Measurements from ENCODE around the gene HELZ2. TPM values are rescaled to one million over a fixed set of nuclear protein-coding genes. Genes with fewer than 3 reads are reported as not detected.

Gene HELZ2
- total RNA-seq, 1 experiment from 2014 or later: 27.5 TPM

GRCh38 chr20:63545814-63546213 is 28.2 kb downstream of the HELZ2 start:
- CTCF ChIA-PET: interaction anchor here (0.7 to 3.4 kb wide), 2 partner anchors 9 to 27 kb away, joined by 3 to 48 read pairs; partner anchors contain the start of gene PTK6
- TF ChIP-seq ZNF121 (CRISPR knock-in tag; IDR thresholded peaks at IDR 0.05) (no peak), ZNF219 (CRISPR knock-in tag; IDR thresholded peaks at IDR 0.05; ENCODE audit: borderline replicate concordance) (no peak), USF1 (CRISPR knock-in tag; IDR thresholded peaks at IDR 0.05) (no peak), ZMAT4 (CRISPR knock-in tag; IDR thresholded peaks at IDR 0.05) (no peak), ZSCAN18 (CRISPR knock-in tag; IDR thresholded peaks at IDR 0.05) (no peak), CBFB (CRISPR knock-in tag; IDR thresholded peaks at IDR 0.05; ENCODE audit: low read depth) (no peak)
- ATAC-seq (no peak), DNase-seq (ENCODE audit: low spot score) (no peak)
- Mint-ChIP-seq H3K4me3 (no peak overlapping the region), H3K36me3 (no peaks in the 10 kb centered on the region), H3K27ac (no peak overlapping the region), H3K27me3 (ENCODE audit: low read depth) (no peaks in the 10 kb centered on the region), H3K9me3 (no peaks in the 10 kb centered on the region), H3K4me1 (peaks cover 11% of the 10 kb centered on the region)
- POLR2A ChIA-PET: interaction anchor here (0.5 kb wide), 1 partner anchor 170 kb away, joined by 4 read pairs; no protein-coding TSS in a partner anchor

GRCh38 chr20:63544958-63545516 is 29.0 kb downstream of the HELZ2 start:
- DNase-seq (ENCODE audit: low spot score) (no peak), ATAC-seq (no peak)
- ChIA-PET CTCF (interaction anchor here (1.4 to 3.4 kb wide), 2 partner anchors 8 to 429 kb away, joined by 4 to 48 read pairs; partner anchors contain the start of gene PTK6), POLR2A (no interaction called here)
- H3K36me3 Mint-ChIP-seq: no peaks in the 10 kb centered on the region
- peaks cover 11% of the 10 kb centered on the region for H3K4me1 Mint-ChIP-seq
- no peak overlapping the region for H3K4me3 Mint-ChIP-seq
- no peak overlapping the region for H3K27ac Mint-ChIP-seq
- no peaks in the 10 kb centered on the region for H3K9me3 Mint-ChIP-seq
- no peak for TF ChIP-seq NR1H2 (CRISPR knock-in tag; IDR thresholded peaks at IDR 0.05)
- no peak for TF ChIP-seq FOXP4 (CRISPR knock-in tag; IDR thresholded peaks at IDR 0.05)
- TF ChIP-seq ZSCAN18 (CRISPR knock-in tag; IDR thresholded peaks at IDR 0.05): no peak
- no peak for TF ChIP-seq GABPB1 (CRISPR knock-in tag; IDR thresholded peaks at IDR 0.05)
- TF ChIP-seq ELF4 (CRISPR knock-in tag; IDR thresholded peaks at IDR 0.05; ENCODE audit: low read depth): no peak
- no peak for TF ChIP-seq CTCF (IDR thresholded peaks at IDR 0.05)
- TF ChIP-seq CREM (CRISPR knock-in tag; IDR thresholded peaks at IDR 0.05): no peak
- no peak for TF ChIP-seq ZBTB21 (CRISPR knock-in tag; IDR thresholded peaks at IDR 0.05; ENCODE audit: borderline replicate concordance)
- TF ChIP-seq ZNF396 (CRISPR knock-in tag; IDR thresholded peaks at IDR 0.05; ENCODE audit: borderline replicate concordance): no peak
- TF ChIP-seq FOXP1 (CRISPR knock-in tag; IDR thresholded peaks at IDR 0.05; ENCODE audit: borderline replicate concordance): no peak
- no peak for TF ChIP-seq MAX (CRISPR knock-in tag; IDR thresholded peaks at IDR 0.05)
- TF ChIP-seq JUN (CRISPR knock-in tag; IDR thresholded peaks at IDR 0.05): no peak
- H3K27me3 Mint-ChIP-seq (ENCODE audit: low read depth): no peaks in the 10 kb centered on the region
